Activated CD4-positive, alpha-beta T cell treated with anti-CD3 and anti-CD28 coated beads, Interleukin-2, Interleukin-4, amounts not matched to agents 100 ng/mL and 50 ng/mL, durations not matched to agents 16 hours and 8 hours (primary cell): Measurements from ENCODE around the gene PIP4P1.
"Not testable (repeated sequence)": the region's sequence is repeated elsewhere in the genome, so short reads cannot be mapped to it uniquely, and the experiment has no call there.

ENCODE experiments used
- DNase-seq: peaks from one replicate; pipeline ENCODE4 v3.0.0-alpha.2; 2020; ENCODE audit warnings: low spot score

Gene PIP4P1

GRCh38 chr14:20461225-20462141, at the start of gene PIP4P1:
Gene PIP4P1 (minus strand): TSS chr14:20461434. CDS start chr14:20461325, 109 bp downstream.
- peak; percentile 99 for DNase-seq

GRCh38 chr14:20508367-20508766, 47.1 kb upstream of the PIP4P1 start:
- DNase-seq = no peak

- DNase-seq = not testable (repeated sequence)
These were observed 46.3 kb upstream of the PIP4P1 start for GRCh38 chr14:20507537-20507936.

GRCh38 chr14:20506752-20507151, 45.5 kb upstream of the PIP4P1 start:
- DNase-seq = not testable (repeated sequence)

- not testable (repeated sequence) for DNase-seq
These were observed 45.0 kb upstream of the PIP4P1 start for GRCh38 chr14:20506276-20506675.

- no peak for DNase-seq
These were observed 42.7 kb upstream of the PIP4P1 start for GRCh38 chr14:20503898-20504297.

GRCh38 chr14:20501346-20501745, 40.1 kb upstream of the PIP4P1 start:
- no peak for DNase-seq

- DNase-seq = no peak
These were observed 38.6 kb upstream of the PIP4P1 start for GRCh38 chr14:20499881-20500280.

- DNase-seq = no peak
These were observed 37.9 kb upstream of the PIP4P1 start for GRCh38 chr14:20499108-20499507.

GRCh38 chr14:20498622-20499021, 37.4 kb upstream of the PIP4P1 start:
- DNase-seq = no peak

GRCh38 chr14:20494935-20495766, 33.9 kb upstream of the PIP4P1 start:
- DNase-seq = peak; percentile 48

- no peak for DNase-seq
These were observed 32.4 kb upstream of the PIP4P1 start for GRCh38 chr14:20493634-20494033.

- no peak for DNase-seq
These were observed 31.3 kb upstream of the PIP4P1 start for GRCh38 chr14:20492486-20492885.

GRCh38 chr14:20490563-20490962, 29.3 kb upstream of the PIP4P1 start:
- no peak for DNase-seq

GRCh38 chr14:20489093-20489994, 28.1 kb upstream of the PIP4P1 start:
- DNase-seq = no peak

- no peak for DNase-seq
These were observed 26.1 kb upstream of the PIP4P1 start for GRCh38 chr14:20487396-20487725.

GRCh38 chr14:20486684-20487395, 25.6 kb upstream of the PIP4P1 start:
- DNase-seq = no peak

GRCh38 chr14:20485900-20486299, 24.7 kb upstream of the PIP4P1 start:
- DNase-seq = no peak

GRCh38 chr14:20482382-20482781, 21.1 kb upstream of the PIP4P1 start:
- DNase-seq = no peak

GRCh38 chr14:20478894-20479293, 17.7 kb upstream of the PIP4P1 start:
- DNase-seq = no peak

GRCh38 chr14:20477211-20477876, 16.1 kb upstream of the PIP4P1 start:
- DNase-seq = peak; percentile 40
